CD4-positive, alpha-beta T cell treated with Interleukin-15 for 4 hours (primary cell): ENCODE results near the gene CDH16.
A peak's percentile ranks its signal among the peaks of the same experiment; 100 is the strongest.

Experiments
- DNase-seq: peaks from one replicate; pipeline ENCODE4 v3.0.0-alpha.2; 2020; ENCODE audit warnings: low spot score

The CDH16 gene

GRCh38 chr16:66926961-66927436 is 8.3 kb upstream of the CDH16 start:
- no peak for DNase-seq

DNA sequence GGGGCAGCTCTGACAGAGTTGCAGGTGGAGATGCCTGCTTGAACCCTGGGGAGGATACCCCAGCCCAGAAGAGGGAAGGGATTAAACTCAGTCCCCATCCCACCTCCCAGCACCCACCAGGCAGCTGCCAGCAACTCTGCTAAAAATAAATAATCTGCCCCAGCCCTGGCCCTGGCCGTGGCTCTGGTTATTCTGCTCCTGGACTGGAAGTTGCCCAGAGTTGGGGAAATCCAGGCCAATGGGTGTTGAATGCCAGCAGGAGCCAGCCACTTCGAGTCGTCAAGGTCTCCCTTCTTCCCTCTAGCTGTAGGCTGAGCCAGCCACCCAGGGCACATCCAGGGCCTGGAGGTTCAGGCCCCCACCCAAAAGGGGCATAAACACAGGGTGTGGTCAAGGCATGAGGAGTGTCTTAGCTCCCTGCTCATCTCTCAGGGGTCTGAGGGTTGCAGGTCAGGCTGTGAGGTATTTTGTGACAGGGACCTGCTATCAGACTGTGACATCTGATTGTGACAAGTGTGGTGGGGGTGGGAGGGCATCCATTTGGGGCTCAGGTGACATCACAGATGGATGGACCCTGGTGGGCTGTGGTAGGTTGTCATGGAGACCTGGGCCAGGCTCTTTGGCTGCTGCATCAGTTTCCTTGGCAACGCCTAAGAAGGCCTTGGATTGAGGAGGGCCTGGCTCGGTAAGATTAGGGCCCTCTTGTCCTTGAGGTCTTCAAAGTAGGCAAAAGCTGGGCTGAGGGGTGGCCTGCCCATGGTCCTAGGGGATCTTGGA is 7.7 kb upstream of the CDH16 start:
- DNase-seq = no peak

DNA sequence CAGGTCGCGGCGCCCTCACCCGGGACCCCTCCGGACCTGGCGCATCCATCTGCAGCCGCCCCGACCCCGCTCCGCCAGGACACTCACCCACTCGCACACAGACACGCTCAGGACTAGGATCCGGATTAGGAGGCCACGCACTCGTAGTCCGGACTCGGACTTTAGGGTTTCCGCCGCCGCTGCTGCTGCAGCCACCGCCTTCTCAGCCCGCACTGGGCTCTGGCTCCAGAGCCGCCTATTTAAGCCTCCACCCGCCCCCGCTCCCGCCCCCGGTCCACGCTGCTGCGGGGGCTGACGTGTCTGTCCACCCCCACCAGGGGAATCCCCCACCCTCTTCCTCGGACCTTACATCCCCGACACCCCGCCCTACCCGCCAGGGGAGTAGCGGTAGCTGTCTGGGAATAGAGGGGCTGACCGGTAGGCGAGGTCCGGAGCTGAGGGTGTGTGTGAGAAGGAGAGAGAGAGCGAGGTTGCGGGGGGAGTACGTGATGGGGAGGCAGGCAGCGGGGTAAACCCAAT is 6.7 kb upstream of the CDH16 start, which contains the start of gene RRAD:
Gene RRAD, minus strand, starts transcription at position 214 of the 519 bp plus-strand sequence. CDS start 356 bp downstream, outside the sequence.
- DNase-seq = no peak

DNA sequence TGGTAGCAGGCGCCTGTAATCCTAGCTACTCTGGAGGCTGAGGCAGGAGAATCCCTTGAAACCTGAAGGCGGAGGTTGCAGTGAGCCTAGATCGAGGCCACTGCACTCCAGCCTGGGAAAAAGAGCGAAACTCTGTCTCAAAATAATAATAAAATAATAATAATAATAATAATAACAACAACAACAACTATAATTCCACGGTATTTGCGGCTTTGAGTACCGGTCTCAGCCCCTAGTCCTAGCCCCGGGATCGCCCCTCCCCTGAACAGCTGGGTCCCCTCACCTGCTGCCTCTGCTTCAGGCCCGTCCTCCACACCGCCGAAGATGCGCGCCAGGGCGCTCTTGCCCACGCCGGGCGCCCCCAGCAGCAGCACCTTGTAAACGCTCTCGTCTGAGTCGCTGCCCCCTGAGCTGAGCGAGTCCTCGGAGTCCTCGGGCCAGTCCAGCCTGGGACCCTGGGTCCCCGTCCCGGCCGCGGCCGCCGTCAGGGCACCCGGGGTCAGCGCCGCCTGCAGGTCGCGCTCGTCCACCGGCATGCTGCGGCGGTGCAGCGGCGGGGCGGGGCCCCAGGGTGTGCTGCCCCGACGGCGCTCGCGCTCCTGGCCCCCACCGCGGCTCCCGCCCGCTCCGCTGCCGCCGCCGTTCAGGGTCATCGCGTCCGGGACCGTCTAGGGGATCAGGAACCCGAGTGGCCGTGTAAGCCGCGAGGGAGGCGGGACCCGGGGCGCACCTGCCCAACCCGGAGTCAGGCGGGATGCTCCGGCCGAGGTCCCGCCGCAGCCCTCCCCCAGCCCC is 6.0 kb upstream of the CDH16 start:
- peak; percentile 15 for DNase-seq

GRCh38 chr16:66923866-66924265 is 5.2 kb upstream of the CDH16 start:
- no peak for DNase-seq

GRCh38 chr16:66923247-66923731 is 4.6 kb upstream of the CDH16 start:
- DNase-seq = no peak

- no peak for DNase-seq
These were observed 3.2 kb upstream of the CDH16 start for GRCh38 chr16:66921729-66922450.

DNA sequence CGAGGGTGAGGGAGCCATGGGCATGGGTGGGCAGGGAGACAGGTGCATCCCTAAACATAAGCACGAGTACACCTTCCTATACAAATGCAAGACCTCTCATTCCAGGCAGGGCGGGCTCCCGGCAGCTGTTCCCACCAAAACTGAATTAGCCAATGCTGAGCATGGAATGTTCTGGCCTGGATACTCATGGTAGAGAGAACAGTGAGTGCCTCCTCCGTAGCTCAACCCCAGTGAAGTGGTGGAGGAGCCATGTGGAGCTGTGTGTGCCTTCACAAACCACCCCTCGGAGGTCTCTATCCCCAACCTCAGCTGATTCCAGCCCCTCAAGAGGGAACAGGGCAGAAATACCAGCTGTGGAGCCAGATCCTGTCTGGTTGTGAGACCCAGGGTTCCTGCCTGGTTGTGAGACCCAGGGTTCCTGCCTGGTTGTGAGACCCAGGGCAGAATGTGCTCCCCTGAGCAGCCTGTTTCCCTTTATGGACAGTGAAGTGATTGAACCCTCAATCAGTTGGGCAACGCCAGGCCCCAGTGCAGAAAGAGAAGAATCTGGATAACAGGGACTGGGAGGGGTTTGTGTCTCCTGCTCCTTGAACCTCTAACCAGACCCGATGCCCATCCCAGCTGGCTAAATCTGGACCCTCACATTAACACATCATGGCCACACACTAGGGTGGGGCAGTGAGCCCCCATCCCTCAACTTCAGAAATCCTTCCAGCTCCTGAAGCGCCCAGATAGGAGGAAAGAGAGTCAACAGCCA is 2.4 kb upstream of the CDH16 start:
- no peak for DNase-seq

GRCh38 chr16:66920299-66920590 is 1.6 kb upstream of the CDH16 start:
- no peak for DNase-seq

GRCh38 chr16:66919569-66920298 is 1.0 kb upstream of the CDH16 start:
- no peak for DNase-seq

DNA sequence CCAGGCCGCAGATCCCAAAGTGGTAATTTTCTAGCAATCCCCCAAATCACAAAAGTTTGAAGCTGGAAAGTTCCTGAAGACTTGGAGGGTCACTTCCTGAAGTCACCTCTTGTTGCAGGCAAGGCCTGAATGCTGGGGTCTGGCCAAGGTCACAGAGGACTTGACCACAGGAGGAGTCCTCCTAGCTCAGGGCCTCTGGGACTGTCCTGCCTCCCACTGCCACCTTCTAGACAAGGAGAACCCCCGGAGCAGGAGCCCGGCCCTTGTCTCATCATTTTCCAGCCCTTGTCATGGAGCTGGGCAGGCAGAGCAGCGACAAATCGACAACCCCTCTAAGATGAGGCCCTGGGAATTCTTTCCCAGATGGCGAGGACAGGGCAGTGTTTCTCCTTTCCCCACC is 330 bp downstream of the CDH16 start:
- no peak for DNase-seq

GRCh38 chr16:66917741-66918140 is 944 bp downstream of the CDH16 start:
- DNase-seq = no peak

GRCh38 chr16:66916518-66916917 is 2.2 kb downstream of the CDH16 start:
- no peak for DNase-seq

DNA sequence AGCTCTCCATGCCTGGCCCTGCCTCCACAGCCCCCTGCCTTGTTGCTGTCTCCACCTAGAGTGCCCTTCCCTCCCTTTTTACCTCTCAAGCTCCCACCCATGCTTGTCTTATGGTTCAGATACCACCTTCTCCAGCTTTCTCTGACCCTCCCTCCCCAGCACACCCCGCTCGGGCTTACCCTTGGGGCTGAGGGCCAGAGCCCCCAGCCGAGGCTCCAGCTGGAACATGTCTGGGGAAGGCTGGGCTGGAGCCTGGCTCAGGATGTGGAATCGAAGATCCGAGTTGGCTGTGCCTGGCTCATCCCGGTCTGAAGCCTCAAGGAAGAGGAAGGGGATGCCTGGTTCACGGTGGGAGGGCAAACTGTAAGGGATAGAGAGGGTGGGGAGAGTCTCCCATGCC is 3.6 kb downstream of the CDH16 start:
- DNase-seq = no peak

DNA sequence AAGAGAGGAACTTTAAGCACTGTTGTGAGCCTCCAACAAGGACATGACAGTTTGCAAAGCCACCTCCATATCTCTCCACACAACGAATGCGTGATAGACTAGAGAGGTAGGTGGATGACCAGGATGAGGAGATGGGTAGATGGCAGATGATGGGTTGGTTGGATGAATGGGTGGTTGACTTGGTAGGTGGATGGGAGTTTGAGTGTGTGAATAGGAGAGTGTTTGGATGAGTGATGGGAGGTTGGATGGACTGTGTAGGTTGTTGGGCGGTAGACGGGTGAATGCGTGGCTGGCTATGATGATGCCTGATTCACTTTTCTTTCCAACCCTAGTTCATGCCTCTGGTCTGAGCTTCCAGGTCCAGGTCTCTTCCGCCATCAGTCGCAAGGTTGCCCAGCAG is 4.1 kb downstream of the CDH16 start:
- no peak for DNase-seq

GRCh38 chr16:66913711-66914110 is 5.0 kb downstream of the CDH16 start:
- DNase-seq = no peak

DNA sequence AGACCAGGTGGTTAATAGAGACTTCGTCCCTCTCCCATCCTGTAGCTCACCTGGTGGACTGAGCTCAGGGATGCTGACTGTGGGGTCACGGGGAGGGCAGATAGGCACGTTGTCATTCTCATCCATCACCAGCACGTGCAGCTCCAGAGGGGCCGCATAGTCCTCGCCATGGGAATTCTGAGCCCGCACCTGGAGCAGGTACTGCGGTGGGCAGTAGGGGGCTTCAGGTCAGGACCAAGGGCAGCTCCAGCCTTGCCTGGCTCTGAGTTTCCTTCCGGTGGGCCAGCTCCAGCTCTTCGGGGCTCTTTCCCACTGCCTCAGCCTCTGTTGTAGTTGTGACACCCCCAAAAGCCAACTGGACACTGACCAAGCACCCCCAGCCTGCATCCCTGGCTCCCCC is 5.6 kb downstream of the CDH16 start:
- no peak for DNase-seq

- DNase-seq = no peak
These were observed 6.9 kb downstream of the CDH16 start for GRCh38 chr16:66911801-66912200.

DNA sequence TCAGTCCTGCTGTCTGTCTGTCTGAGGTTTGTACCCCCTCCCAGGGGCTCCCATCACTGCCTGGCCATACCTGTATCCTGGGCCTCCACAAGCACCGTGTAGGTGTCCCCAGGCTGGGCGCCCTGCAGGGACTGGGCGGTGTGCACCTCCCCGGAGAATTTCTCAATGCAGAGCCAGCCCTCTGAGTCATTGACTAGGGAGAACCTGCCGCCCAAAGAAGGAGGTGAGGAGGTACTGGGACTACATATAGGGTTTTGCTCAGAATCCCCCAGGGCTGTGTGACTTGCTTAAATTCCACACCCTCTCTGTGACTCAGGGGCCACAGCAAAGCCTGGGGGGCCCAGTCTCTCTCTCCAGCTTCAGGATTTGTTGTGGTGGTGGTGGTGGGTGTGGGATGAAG is 7.6 kb downstream of the CDH16 start:
- DNase-seq = no peak

DNA sequence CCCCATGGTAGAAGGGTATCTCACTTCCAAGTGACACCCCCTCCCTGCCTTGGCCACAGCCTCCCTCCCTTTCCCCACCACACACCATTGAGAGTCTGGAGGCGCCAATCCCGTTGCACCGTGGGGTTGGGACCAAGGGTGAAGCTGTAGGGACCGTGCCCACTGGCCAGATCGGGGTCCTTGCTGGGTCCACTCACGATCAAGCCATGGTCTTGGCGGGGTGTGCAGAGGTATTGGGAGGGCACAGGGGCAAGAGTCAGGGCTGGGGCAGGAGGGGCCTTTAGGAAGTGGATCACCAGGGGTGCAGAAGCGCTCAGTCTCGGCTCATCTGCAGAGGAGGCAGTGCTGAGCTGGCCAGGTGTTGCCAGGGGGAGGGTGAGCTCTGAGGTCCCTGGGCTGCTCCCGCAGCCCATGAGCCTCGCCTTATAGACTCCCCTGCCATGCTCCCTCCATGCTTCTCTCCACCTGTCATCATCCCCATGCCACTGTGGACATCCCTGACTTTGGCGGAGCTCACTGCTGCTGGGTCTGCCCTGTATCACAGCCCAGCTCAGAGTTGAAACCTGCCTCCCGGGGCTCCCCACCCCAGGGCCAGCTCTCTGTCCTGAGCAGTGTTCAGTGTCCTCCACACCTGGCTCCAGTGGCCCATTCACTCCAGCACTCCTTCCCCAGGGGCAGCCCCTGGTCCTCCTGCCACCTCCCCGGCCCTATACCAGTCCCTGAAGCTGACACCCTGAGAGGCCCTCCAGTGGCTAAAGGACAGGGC is 8.3 kb downstream of the CDH16 start:
- no peak for DNase-seq
